GM12873 (cell line): ENCODE measurements around the gene TENM3.

Experiments used
- TF ChIP-seq, protein P1 (sequence below): IDR thresholded peaks from 2 replicates; pipeline ENCODE4 v1.5.1; 2012; ENCODE audit warnings: low read depth, mild to moderate bottlenecking, moderate library complexity, low read length, control low read depth; ENCODE audit not compliant: insufficient read depth; ENCODE audit errors: missing control alignments

TENM3 gene

GRCh38 chr4:182655340-182655739, 412.1 kb downstream of the TENM3 start:
- TF ChIP-seq, protein P1, sequence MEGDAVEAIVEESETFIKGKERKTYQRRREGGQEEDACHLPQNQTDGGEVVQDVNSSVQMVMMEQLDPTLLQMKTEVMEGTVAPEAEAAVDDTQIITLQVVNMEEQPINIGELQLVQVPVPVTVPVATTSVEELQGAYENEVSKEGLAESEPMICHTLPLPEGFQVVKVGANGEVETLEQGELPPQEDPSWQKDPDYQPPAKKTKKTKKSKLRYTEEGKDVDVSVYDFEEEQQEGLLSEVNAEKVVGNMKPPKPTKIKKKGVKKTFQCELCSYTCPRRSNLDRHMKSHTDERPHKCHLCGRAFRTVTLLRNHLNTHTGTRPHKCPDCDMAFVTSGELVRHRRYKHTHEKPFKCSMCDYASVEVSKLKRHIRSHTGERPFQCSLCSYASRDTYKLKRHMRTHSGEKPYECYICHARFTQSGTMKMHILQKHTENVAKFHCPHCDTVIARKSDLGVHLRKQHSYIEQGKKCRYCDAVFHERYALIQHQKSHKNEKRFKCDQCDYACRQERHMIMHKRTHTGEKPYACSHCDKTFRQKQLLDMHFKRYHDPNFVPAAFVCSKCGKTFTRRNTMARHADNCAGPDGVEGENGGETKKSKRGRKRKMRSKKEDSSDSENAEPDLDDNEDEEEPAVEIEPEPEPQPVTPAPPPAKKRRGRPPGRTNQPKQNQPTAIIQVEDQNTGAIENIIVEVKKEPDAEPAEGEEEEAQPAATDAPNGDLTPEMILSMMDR, result no peak

DNA sequence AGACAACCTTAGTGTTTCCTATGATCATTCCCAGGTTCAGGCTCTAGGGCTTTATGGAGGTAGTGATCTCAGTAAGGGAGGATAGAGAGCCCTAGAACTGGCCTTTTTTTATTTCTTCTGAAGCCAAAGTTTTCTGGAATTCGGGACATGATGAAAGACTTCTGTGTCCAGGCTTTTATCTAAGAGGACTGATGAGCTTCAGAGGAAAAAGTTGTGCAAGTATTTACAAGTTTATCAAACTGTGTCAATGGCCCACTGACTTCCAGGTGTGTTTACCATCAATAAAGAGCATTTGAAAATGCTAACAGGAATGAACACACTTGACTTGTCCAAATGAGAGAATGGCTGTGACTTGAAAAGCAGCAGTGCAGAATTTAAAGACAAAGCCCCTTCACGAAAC, 419.3 kb downstream of the TENM3 start:
- TF ChIP-seq, protein P1, result no peak

DNA sequence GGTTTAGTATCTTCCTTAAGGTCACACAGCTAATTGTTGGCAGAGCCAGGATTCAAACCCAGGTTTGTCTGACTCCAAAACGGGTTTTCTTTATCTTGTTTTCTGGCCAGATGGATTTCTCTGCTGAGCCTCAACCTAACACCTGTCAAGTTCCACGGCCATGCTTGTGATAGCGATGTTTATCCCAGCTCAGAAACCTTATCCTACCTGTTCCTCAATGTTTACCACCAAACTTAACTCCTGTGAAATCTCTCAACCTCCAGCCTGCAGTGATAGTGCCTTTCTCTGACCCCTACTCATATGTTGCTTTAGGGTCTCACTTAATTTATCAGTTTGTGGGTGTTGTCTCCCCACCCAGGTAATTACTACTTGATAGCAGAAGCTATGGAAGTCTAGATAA, 428.0 kb downstream of the TENM3 start:
- TF ChIP-seq, protein P1, result no peak

- TF ChIP-seq, protein P1, result no peak
Observed at GRCh38 chr4:182671749-182672148, 428.5 kb downstream of the TENM3 start.

- TF ChIP-seq, protein P1, result no peak
Observed at GRCh38 chr4:182678590-182678989, 435.4 kb downstream of the TENM3 start.

GRCh38 chr4:182679533-182679932, 436.3 kb downstream of the TENM3 start:
- TF ChIP-seq, protein P1, result no peak

- TF ChIP-seq, protein P1, result no peak
Observed at GRCh38 chr4:182680234-182680653, 437.0 kb downstream of the TENM3 start.

DNA sequence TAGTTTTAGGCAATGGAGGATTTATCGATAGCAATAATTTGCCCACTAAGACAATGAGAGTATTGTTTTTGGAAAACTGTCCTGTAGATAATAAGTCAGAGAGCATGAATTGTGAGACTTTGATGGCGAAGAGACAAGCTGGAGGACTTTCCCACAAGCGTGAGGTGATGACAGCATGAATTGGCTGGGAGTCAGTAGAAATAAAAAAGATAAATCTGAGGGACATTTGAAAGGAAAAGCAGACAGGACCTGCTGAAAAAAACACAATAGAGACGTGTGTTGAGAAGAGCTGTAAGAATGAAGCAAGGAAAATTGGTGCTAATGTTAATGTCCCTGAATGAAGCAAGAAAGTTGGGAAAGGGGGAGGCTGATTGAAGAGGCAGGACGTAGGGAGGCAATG, 440.5 kb downstream of the TENM3 start:
- TF ChIP-seq, protein P1, result no peak
